ENCODE data around the gene TGFBR3L.

DNA sequence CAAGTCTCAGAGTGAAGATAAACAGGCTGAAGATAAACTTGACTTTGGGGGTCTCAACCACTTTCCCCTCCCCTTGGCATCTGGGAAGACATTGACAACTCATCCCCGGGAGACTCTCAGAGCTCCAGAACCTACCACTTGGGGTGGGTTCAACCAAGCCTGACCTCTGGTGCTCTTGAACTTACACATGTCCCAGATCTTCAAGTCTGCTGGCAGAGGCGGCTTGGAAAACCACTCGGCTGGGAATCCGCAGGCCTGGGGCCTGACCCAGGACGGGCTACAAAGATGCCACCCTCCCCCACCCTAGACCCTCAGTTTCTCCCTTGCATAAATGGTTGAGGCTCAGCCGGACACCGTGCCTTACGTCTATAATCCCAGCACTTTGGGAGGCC lies 25.8 kb upstream of the TGFBR3L start:
- TF ChIP-seq, protein P1, sequence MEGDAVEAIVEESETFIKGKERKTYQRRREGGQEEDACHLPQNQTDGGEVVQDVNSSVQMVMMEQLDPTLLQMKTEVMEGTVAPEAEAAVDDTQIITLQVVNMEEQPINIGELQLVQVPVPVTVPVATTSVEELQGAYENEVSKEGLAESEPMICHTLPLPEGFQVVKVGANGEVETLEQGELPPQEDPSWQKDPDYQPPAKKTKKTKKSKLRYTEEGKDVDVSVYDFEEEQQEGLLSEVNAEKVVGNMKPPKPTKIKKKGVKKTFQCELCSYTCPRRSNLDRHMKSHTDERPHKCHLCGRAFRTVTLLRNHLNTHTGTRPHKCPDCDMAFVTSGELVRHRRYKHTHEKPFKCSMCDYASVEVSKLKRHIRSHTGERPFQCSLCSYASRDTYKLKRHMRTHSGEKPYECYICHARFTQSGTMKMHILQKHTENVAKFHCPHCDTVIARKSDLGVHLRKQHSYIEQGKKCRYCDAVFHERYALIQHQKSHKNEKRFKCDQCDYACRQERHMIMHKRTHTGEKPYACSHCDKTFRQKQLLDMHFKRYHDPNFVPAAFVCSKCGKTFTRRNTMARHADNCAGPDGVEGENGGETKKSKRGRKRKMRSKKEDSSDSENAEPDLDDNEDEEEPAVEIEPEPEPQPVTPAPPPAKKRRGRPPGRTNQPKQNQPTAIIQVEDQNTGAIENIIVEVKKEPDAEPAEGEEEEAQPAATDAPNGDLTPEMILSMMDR (IDR thresholded peaks at IDR 0.05): no peak
- TF ChIP-seq POLR2A (IDR thresholded peaks at IDR 0.05): no peak
